ENCODE results near the gene IFNA17. TPM values are rescaled to one million over a fixed set of nuclear protein-coding genes. Genes with fewer than 3 reads are reported as not detected.
"Not testable (repeated sequence)": the region's sequence is repeated elsewhere in the genome, so short reads cannot be mapped to it uniquely, and the experiment has no call there.

Gene IFNA17
- total RNA-seq, 1 experiment from 2014 or later, result not detected

GRCh38 chr9:21213411-21214326 is 14.4 kb downstream of the IFNA17 start:
- H3K4me3 Mint-ChIP-seq; H3K79me2 ChIP-seq (ENCODE audit: insufficient read depth, low read length); H2BK15ac ChIP-seq (ENCODE audit: low read depth, low read length); H3K56ac ChIP-seq (ENCODE audit: insufficient read length, low read depth, low read length); H3K9me3 ChIP-seq (ENCODE audit: control insufficient read depth, low read depth, low read length); H3K9ac ChIP-seq (ENCODE audit: extremely low read depth, insufficient read length, low read length); H3K27ac Mint-ChIP-seq; H3K23ac ChIP-seq (ENCODE audit: insufficient read length, low read depth, low read length); H3K4me1 Mint-ChIP-seq; H2BK120ac ChIP-seq (ENCODE audit: low read depth, low read length, poor library complexity, severe bottlenecking); H3K18ac ChIP-seq (ENCODE audit: insufficient read length, low read depth, low read length); H3K4me1 ChIP-seq (ENCODE audit: insufficient read depth, low read length); H3K23me2 ChIP-seq (ENCODE audit: insufficient read length, low read depth, low read length, poor library complexity, severe bottlenecking); H3K27ac ChIP-seq (ENCODE audit: insufficient read length, low read depth, low read length); H4K5ac ChIP-seq (ENCODE audit: insufficient read length, low read depth, low read length); H3K4ac ChIP-seq (ENCODE audit: low read depth, low read length); H4K8ac ChIP-seq (replicated peaks; ENCODE audit: insufficient read length, low read depth, low read length); H3K14ac ChIP-seq (ENCODE audit: insufficient read depth, low read length); H2AK5ac ChIP-seq (ENCODE audit: insufficient read length, low read length); H3K79me1 ChIP-seq (ENCODE audit: insufficient read depth, low read depth, low read length, poor library complexity, severe bottlenecking); H4K91ac ChIP-seq (ENCODE audit: insufficient read length, low read depth, low read length); H2BK12ac ChIP-seq (ENCODE audit: insufficient read length, low read depth, low read length); H2BK5ac ChIP-seq (ENCODE audit: insufficient read length, low read length); H3K36me3 Mint-ChIP-seq (ENCODE audit: insufficient read depth in 1 of 3, low read depth in 3 of 3); H2AFZ ChIP-seq (ENCODE audit: low read length); H3T11ph ChIP-seq (ENCODE audit: low read length); H3K4me2 ChIP-seq (ENCODE audit: insufficient read depth, insufficient read length, low read length); H3K9me3 Mint-ChIP-seq; H2BK20ac ChIP-seq (ENCODE audit: low read depth, low read length, poor library complexity, severe bottlenecking); H3K27me3 ChIP-seq (ENCODE audit: insufficient read depth, low read length); H4K20me1 ChIP-seq (ENCODE audit: control insufficient read depth, insufficient read depth, insufficient read length): not testable (repeated sequence)
- peaks cover 19% of the 10 kb centered on the region for H3K27me3 Mint-ChIP-seq (ENCODE audit: low read depth)
- TF ChIP-seq, protein P1, sequence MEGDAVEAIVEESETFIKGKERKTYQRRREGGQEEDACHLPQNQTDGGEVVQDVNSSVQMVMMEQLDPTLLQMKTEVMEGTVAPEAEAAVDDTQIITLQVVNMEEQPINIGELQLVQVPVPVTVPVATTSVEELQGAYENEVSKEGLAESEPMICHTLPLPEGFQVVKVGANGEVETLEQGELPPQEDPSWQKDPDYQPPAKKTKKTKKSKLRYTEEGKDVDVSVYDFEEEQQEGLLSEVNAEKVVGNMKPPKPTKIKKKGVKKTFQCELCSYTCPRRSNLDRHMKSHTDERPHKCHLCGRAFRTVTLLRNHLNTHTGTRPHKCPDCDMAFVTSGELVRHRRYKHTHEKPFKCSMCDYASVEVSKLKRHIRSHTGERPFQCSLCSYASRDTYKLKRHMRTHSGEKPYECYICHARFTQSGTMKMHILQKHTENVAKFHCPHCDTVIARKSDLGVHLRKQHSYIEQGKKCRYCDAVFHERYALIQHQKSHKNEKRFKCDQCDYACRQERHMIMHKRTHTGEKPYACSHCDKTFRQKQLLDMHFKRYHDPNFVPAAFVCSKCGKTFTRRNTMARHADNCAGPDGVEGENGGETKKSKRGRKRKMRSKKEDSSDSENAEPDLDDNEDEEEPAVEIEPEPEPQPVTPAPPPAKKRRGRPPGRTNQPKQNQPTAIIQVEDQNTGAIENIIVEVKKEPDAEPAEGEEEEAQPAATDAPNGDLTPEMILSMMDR (conservative IDR thresholded peaks at IDR 0.05), result peak; percentile 60
- no CpG with 5 or more reads among the region's 5 CpGs for WGBS (ENCODE audit: extremely low coverage, insufficient read length, low lambda C conversion rate)
- DNase-seq, result peak; percentile 27

DNA sequence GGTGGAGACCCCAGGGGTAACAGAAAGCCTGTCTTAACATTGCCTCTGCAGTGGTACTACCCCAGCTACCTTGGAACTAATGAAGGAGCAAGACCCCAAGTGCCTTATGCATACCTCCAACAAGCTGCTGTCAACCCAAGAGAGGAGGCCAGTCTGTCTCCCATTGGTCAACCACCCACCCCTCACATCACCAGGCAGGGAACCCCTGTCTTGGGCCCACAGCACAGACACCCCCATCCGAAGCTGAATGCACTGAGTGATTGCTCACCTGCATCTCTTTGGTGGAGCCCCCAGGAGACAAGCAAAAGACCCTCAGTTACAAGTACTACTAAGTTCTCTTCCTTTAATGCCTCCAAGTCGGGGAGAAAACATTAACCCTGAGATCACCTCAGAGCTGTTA is 15.9 kb downstream of the IFNA17 start:
- WGBS (ENCODE audit: extremely low coverage, insufficient read length, low lambda C conversion rate), result no CpG with 5 or more reads among the region's 2 CpGs
- H3K4me3 Mint-ChIP-seq; H3T11ph ChIP-seq (ENCODE audit: low read length): not testable (repeated sequence)

More for the DNA sequence above, 15.9 kb downstream of the IFNA17 start:
- H2BK5ac ChIP-seq (ENCODE audit: insufficient read length, low read length); H4K8ac ChIP-seq (replicated peaks; ENCODE audit: insufficient read length, low read depth, low read length); H2BK12ac ChIP-seq (ENCODE audit: insufficient read length, low read depth, low read length); H3K36me3 Mint-ChIP-seq (ENCODE audit: insufficient read depth in 1 of 3, low read depth in 3 of 3); H2BK15ac ChIP-seq (ENCODE audit: low read depth, low read length); H3K79me1 ChIP-seq (ENCODE audit: insufficient read depth, low read depth, low read length, poor library complexity, severe bottlenecking); H4K20me1 ChIP-seq (ENCODE audit: control insufficient read depth, insufficient read depth, insufficient read length); H3K79me2 ChIP-seq (ENCODE audit: insufficient read depth, low read length); H2BK120ac ChIP-seq (ENCODE audit: low read depth, low read length, poor library complexity, severe bottlenecking); H3K4ac ChIP-seq (ENCODE audit: low read depth, low read length); H3K23me2 ChIP-seq (ENCODE audit: insufficient read length, low read depth, low read length, poor library complexity, severe bottlenecking); H3K14ac ChIP-seq (ENCODE audit: insufficient read depth, low read length); H3K27me3 ChIP-seq (ENCODE audit: insufficient read depth, low read length); H4K5ac ChIP-seq (ENCODE audit: insufficient read length, low read depth, low read length); H2AFZ ChIP-seq (ENCODE audit: low read length); H3K4me1 ChIP-seq (ENCODE audit: insufficient read depth, low read length); H3K4me1 Mint-ChIP-seq; H3K18ac ChIP-seq (ENCODE audit: insufficient read length, low read depth, low read length); H4K91ac ChIP-seq (ENCODE audit: insufficient read length, low read depth, low read length); H2AK5ac ChIP-seq (ENCODE audit: insufficient read length, low read length); H2BK20ac ChIP-seq (ENCODE audit: low read depth, low read length, poor library complexity, severe bottlenecking); H3K4me2 ChIP-seq (ENCODE audit: insufficient read depth, insufficient read length, low read length); DNase-seq; H3K23ac ChIP-seq (ENCODE audit: insufficient read length, low read depth, low read length); H3K9me3 Mint-ChIP-seq; H3K27ac ChIP-seq (ENCODE audit: insufficient read length, low read depth, low read length); H3K56ac ChIP-seq (ENCODE audit: insufficient read length, low read depth, low read length); H3K9ac ChIP-seq (ENCODE audit: extremely low read depth, insufficient read length, low read length); H3K9me3 ChIP-seq (ENCODE audit: control insufficient read depth, low read depth, low read length); H3K27ac Mint-ChIP-seq: not testable (repeated sequence)
- peaks cover 14% of the 10 kb centered on the region for H3K27me3 Mint-ChIP-seq (ENCODE audit: low read depth)
